GM21786 (cell line): Measurements from ENCODE around the gene PCNA.
"Not testable (repeated sequence)": the region's sequence is repeated elsewhere in the genome, so short reads cannot be mapped to it uniquely, and the experiment has no call there.

Source experiments
- ATAC-seq: cut with Tn5 transposase; IDR thresholded peaks from one replicate; pipeline ENCODE4 v1.9.1; 2021; ENCODE audit not compliant: unreplicated experiment

Gene PCNA

DNA sequence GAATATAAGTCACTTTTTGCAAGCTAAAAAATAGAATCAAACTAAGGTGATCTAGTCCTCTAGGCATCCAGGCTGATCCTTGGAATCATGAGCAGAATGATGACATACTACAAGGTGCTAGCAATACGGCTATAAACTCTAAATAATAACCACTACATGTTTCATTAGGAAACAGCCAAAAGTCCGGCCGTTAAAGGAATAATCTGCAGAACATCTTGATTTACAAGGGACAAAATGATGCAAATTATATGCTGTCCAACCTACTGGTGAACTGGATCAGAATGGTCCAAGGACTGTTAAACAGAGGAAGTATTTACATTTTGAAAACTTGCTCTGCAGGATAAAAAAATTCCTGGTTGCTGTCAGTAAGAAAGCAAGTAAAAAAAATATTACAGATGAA is 19.8 kb downstream of the PCNA start:
- not testable (repeated sequence) for ATAC-seq

GRCh38 chr20:5099009-5099408 is 20.7 kb downstream of the PCNA start:
- not testable (repeated sequence) for ATAC-seq

- no peak for ATAC-seq
Measured at GRCh38 chr20:5096463-5096862, 23.3 kb downstream of the PCNA start.

- no peak for ATAC-seq
Measured at GRCh38 chr20:5095931-5096330, 23.8 kb downstream of the PCNA start.

DNA sequence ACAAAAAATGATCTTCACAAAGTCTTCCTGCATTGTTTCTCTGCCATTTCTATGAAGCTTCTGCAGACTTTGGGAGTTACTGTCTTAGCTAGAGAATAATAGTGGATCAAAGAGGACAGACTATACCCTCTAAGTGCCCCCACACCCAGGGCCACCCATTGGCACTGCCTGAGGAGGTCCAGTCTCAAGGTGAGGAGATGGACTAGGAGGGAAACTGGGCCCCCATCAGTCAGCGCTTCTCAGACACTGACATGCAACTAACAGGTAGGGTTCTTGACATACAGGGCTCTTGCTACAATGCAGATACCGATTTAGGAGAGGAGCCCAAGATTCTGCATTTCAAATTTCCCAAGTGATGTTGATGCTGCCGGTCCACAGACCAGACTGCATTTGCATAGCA is 24.3 kb downstream of the PCNA start:
- ATAC-seq = no peak

DNA sequence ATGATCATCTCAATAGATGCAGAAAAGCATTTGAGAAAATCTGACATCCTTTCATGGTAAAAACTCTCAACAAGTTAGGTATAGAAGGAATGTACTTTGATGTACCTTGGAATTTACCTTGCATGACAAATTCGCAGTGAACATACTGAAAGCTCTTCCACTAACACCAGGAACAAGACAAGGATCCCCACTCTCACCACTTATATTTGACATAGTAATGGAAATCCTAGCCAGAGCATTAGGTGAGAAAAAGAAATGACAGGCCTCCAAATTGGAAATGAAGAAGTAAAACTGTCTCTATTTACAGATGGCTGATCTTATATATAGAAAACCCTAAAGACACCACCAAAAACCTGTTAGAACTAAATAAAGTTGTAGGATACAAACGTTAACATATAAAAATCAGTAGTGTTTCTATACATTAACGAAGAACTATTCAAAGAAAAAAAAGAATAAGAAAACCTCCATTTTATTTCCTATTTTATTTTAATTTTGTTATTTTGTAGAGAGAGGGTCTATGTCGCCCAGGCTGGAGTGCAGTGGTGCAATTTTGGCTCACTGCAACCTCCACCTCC is 26.9 kb downstream of the PCNA start:
- no peak for ATAC-seq

- no peak for ATAC-seq
Measured at GRCh38 chr20:5091902-5092301, 27.9 kb downstream of the PCNA start.

DNA sequence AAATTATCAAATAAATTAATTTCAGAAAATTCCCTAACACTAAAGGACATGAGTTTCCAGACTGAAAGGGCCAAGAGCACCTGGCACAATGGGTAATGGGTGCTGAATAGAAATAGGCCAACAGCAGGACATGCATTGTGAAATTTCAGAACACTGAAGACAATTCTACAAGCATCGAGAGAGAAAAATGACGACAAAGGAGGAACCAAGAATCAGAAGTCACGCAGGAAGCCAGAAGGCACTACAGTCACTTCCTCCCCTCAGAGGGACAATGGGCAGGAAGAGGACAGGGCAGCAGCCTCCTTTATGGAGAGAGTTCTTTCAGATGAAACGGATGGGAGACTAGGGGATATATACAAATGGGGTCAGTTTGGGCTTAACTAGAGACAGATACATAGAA is 29.6 kb downstream of the PCNA start:
- ATAC-seq = no peak

DNA sequence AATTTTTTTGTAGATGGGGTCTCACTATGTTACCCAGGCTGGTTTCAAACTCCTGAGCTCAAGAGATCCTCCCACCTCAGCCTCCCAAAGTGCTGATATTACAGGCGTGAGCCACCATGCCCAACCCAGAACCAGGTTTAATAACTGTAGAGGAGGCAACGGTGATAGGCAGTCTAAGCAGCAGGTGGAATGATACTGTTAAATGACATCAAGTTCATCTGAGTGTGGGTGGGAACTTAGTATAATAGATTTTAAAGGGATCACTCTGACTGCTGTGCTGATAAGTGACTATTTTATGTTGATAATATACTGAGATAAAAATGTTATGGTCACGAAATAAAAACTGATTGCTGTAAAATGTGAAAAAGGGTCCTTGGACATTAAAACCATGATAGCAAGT is 31.1 kb downstream of the PCNA start:
- ATAC-seq = no peak

GRCh38 chr20:5085380-5085779 is 34.4 kb downstream of the PCNA start:
- no peak for ATAC-seq

GRCh38 chr20:5080384-5080877 is 39.3 kb downstream of the PCNA start:
- peak; percentile 30 for ATAC-seq

DNA sequence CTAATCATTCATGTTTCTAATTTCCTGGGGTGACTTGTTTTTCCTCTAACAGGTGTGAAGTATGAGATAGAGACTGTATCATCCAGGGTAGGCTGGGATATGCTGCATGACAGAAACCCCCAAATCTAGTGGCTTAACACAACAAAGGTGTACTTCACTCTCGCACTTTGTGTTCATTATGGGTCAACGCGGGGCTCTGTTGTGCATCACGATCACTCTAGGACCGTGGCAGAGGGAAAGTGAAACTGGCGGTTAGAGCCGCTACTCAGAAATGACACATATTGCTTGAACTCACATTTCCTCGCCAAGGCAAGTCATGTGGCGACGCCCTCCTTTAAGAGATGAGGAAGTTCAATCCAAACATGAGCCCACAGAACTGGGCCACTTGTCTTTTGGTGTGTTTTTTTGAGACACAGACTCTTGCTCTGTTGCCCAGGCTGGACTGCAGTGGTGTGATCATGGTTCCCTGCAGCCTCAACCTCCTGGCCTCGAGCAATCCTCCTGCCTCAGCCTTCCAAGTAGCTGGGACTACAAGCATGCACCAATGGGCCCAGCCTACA is 41.3 kb downstream of the PCNA start:
- peak; percentile 94 for ATAC-seq

DNA sequence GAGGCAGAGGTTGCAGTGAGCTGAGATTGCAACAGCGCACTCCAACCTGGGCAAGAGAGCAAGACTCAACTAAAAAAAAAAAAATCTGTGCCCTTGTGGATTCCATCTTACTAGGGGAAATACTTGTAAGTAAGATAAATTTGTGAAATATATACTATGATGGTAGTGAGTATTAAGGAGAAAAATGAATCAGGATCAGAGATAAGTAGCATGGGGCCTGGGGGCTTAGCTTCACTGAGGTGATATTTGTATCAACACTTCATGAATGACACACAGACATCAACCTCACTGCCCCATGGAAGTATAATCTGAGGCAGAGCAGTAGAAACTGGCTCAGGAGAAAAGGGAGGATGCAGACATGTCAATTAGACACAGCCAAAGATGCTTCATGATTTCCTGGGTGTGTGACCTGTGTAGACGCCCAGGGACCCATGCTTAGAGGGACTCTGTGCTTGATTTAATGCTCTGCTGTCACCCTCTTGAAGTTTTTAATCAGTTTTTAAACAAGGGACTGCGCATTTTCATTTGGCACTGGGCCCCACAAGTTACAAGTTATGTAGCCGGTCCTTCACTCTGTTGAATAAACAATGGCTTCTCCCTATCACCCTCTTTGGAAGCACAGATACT is 41.9 kb downstream of the PCNA start:
- no peak for ATAC-seq

- ATAC-seq = not testable (repeated sequence)
Measured at GRCh38 chr20:5076913-5077312, 42.8 kb downstream of the PCNA start.

DNA sequence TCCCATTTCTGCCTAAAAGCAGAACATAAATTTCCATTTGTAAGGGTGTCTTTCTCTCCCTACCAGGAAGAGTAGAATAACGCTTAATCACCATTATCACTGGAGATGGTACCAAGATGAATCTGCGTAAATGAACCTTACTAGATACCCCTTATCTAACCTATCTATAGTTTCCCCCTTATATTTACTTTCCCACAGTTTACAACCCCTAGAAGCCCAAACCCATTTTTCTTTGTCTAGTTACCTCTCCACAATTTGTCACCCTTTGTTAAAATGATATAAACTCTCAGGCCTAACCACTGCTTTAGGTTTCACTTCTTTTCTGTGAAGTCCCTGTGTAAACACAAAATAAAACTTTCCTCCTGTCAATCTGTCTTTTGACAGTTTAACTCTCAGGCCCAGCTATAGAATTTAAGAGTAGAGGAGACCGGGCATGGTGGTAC is 45.5 kb downstream of the PCNA start:
- ATAC-seq = no peak

GRCh38 chr20:5073660-5074231 is 46.0 kb downstream of the PCNA start:
- ATAC-seq = no peak

- no peak for ATAC-seq
Measured at GRCh38 chr20:5072756-5073659, 46.8 kb downstream of the PCNA start.

- ATAC-seq = not testable (repeated sequence)
Measured at GRCh38 chr20:5071942-5072341, 47.8 kb downstream of the PCNA start.

DNA sequence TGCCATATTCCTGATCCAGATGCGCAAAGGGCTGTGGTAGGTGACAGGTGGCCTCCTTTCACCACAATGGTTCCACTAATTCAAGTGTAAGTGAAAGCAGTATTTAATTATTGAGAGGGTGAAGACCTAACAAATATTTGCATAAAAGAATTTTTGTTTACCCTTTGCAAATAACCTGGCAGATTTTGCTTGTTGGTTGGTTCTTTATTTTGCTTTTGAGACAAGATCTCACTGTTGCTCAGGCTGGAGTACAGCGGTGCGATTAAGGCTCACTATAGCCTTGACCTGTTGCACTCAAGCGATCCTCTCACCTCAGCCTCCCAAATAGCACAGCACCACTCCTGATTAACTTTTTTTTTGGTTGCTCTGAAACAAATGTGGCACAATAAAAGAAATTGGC is 49.2 kb downstream of the PCNA start:
- ATAC-seq = no peak

- no peak for ATAC-seq
Measured at GRCh38 chr20:5070081-5070480, 49.7 kb downstream of the PCNA start.

DNA sequence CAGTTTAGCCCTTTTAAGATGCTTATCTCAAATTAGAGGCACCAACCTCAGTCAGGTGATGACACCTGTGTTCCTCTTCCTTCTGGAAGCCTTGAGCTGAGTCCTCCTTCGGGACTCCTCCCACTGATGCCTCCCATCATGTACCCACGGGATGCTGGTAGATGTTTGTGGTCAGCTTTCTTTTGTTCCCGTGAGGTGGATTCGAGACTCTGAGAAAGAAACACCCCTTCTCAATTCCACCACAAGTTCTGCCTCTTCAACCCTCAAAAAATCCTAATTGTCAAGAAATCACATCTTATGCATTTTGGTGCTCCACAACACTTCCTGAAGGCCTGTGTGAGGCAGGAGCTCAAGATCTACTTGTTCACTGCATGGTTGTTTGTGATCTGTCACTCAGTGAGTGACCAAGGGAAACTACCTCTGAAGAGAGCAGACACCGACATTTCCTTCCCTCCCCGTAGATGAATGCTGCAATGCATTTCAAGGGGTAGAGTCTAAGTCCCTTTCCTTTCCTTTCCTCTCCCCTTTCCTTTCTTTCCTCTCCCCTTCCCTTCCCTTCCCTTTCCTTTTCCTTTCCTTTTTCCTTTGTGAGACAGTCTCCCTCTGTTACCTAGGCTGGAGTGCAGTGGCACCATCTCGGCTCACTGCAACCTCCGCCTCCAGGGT is 50.5 kb downstream of the PCNA start:
- no peak for ATAC-seq
